Stimulated activated CD4-positive, alpha-beta T cell treated with anti-CD3 and anti-CD28 coated beads, Interleukin-1b, Interleukin-23, amount 100 ng/mL, for 4 hours (primary cell): ENCODE data around the gene USP54.

Experiments used
- DNase-seq, 2 donors: peaks; one replicate each; pipeline ENCODE4 v3.0.0-alpha.2; 2020; ENCODE audit warnings: low read depth in 2 of 2

USP54 gene

DNA sequence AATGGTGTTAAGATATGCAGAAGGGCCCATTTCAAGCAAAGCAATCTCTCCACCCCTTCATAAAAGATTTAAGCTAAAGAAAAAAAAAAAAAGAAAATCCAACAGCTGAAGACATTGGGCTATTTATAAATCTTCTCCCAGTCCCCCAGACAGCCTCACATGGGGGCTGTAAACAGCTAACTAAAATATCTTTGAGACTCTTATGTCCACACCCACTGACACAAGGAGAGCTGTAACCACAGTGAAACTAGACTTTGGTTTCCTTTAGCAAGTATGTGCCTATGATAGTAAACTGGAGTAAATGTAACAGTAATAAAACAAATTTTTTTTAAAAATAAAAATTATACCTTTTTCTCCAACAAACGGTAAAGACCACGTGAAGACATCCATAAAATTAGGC, 123.9 kb downstream of the USP54 start:
- DNase-seq, result no peak

DNA sequence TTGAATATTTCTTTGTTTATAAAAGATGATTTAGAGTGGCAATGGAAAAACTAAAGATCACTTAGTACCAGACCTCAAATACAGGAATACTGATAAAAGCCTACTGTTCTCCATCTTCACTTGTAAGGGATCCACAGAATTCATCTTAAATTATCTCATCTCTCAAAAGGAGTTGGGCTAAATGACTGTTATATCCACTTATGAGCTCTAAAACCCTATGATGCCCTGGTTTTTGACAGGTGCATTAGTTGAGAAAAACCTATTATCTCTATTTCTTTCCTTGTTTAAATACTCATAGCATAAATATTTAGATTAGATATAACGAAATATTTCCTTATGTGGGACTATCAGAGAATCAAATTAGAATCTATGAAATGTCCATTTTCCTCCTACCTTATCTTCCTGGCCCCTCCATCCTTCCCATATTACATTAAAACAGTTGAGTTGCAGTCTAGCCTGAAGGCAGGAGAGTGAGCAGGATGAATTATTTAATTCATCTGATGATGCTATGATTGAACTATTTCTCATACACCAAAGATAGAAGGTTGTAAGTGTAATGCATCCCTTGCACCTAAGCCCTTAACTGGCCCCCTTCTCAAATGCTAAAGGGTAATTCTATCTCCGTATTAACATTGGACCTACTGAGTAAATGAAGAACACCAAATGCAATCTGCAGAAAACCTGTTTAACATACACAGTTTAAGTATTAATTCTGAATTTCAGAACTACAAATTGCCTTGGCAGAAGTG, 125.0 kb downstream of the USP54 start:
- DNase-seq, result no peak

DNA sequence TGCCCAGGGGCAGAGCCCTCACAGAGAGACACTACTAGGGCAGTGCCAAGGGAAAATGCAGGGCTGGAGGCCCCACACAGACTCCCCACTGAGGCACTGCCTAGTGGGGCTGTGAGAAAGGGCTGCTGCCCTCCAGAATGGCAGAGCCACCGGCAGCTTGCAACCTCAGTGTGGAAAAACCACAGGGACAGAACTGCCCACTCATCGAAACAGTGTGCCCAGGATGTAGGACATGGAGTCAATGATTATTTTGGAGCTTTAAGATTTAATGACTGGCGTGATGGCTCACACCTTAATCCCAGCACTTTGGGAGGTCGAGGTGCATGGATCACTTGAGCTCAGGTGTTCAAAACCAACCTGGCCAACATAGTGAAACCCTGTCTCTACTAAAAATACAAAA, 130.2 kb downstream of the USP54 start:
- no peak for DNase-seq

DNA sequence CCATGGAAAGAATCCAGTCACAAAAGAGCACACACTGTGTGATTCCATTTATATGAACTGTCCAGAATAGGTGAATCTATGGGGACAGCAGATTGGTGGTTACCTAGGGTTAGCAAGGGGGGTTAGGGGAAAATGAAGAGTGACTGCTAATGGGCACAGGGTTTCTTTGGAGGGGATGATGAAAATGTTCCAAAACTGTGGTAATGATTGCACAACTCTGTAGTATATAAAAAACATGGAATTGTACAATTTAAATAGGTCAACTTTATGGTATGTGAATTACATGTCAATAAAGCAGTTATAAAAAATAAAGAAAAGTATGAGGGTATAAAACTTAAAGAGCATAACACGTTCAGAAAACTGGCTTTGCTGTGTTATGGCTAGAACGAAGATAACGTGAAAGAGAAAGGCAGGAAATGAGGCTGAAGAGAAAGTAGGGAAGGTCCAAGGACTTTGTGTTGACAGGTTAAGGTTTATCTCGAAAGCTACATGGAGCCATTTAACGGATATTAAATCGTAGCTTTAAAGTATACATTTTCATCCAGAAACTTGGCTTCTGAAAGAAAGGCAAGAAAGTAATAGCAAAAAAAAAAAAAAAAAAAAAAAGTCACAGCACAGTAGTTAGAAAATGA, 131.3 kb downstream of the USP54 start:
- no peak for DNase-seq

DNA sequence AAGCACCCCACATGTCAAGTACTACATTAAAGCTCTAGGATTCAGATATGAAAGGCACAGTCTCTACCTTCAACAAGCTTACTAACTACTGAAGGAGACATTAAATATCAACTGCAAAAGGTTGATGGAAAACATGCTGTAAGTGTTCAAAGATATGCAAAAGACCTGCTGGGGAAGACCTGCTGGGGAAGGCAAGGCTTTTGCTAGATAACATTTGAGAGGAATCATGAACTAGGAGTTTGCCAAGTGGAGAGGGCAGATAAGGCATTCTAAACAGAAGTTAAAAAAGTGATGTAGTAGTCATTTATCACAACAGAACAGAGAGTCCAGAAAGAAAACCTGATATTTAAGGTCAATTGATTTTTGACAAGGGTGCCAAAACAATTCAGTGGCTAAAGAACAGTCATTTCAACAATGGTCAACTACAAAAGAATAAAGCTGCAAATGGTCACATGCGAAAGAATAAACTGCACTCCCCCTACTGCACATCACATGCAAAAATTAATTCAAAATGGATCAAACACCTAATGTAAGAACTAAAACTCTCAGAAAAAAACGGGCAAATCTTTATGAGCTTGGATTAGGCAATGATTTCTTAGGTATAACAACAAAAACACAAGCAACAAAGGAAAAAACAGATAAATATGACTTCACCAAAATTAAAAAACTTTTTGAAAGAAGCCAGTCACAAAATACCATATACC, 134.8 kb downstream of the USP54 start:
- no peak for DNase-seq

DNA sequence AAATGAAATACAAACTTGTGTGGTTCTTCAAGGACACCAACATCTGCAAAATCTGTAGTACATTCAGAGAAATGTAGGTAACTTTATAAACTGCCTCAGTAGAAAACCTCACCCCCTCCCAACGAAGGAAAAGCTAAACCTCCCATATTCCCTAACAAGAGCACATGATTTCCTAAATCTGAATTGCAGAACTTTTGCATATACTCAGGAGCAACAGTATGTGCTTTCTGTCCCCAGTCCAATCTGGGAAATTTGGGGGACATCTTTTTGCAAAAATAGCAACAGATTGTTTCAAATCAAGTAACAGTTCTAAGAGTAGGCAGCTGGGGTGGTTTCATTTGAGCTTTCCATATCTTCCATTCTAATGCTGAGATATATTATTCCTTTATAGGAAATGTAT, 142.0 kb downstream of the USP54 start:
- no peak for DNase-seq

DNA sequence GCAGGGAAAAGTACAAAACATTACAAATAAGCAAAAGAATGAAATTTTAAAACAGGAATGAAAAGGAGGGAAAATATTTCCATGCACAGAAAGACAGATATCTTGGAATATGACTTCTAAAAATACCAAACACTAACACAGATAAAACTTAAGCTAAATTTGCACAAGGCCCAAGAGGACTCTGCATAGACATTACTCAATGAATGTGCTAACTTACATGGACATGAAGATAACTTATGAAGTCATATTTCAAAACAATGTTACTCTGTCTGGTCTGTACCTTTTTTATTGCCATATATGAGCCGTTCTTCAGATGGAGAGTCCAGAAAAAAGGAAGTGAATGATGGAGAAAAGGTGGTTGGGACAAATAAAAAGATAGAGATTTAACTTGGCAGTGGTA, 142.8 kb downstream of the USP54 start:
- DNase-seq, result no peak
